Muscle layer of duodenum (tissue), 2 donors: ENCODE measurements around the gene CEP250.

Experiments used
- H3K27ac ChIP-seq: one replicate; pipeline ENCODE4 v1.7.0; 2013; ENCODE audit warnings: mild to moderate bottlenecking, low read length
- H3K27me3 ChIP-seq: one replicate; pipeline ENCODE4 v1.7.0; 2013; ENCODE audit warnings: low read depth, mild to moderate bottlenecking, control low read depth, low read length
- H3K36me3 ChIP-seq, 2 donors: one replicate each; pipeline ENCODE4 v1.7.0; 2013; ENCODE audit warnings: low read length in 2 of 2, control low read depth in 1 of 2, mild to moderate bottlenecking in 1 of 2; ENCODE audit not compliant: insufficient read depth in 2 of 2, control insufficient read depth in 1 of 2
- H3K4me1 ChIP-seq, 2 donors: one replicate each; pipeline ENCODE4 v1.7.0; 2013; ENCODE audit warnings: low read length in 2 of 2, mild to moderate bottlenecking in 2 of 2, control low read depth in 1 of 2, moderate library complexity in 1 of 2; ENCODE audit not compliant: insufficient read depth in 2 of 2, control insufficient read depth in 1 of 2
- H3K4me3 ChIP-seq, 2 donors: one replicate each; pipeline ENCODE4 v1.7.0; 2013; ENCODE audit warnings: low read length in 2 of 2, low read depth in 1 of 2, mild to moderate bottlenecking in 1 of 2
- H3K9me3 ChIP-seq, 2 donors: one replicate each; pipeline ENCODE4 v1.7.0; 2013; ENCODE audit warnings: low read length in 2 of 2, control low read depth in 1 of 2, mild to moderate bottlenecking in 1 of 2; ENCODE audit not compliant: control insufficient read depth in 1 of 2
- donor health status: healthy.

The CEP250 gene

GRCh38 chr20:35473684-35474083 is 18.3 kb downstream of the CEP250 start:
- Histone ChIP-seq H3K4me1 (no peaks in the 10 kb centered on the region), H3K36me3 (peaks cover 55 to 72% of the 10 kb centered on the region in 2 donors), H3K4me3 (no peak overlapping the region), H3K9me3 (no peaks in the 10 kb centered on the region), H3K27me3 (no peaks in the 10 kb centered on the region), H3K27ac (no peak overlapping the region)

- Histone ChIP-seq H3K4me3 (no peak overlapping the region), H3K27me3 (no peaks in the 10 kb centered on the region), H3K4me1 (no peaks in the 10 kb centered on the region), H3K9me3 (no peaks in the 10 kb centered on the region), H3K36me3 (peaks cover 60 to 77% of the 10 kb centered on the region in 2 donors), H3K27ac (no peak overlapping the region)
Measured at GRCh38 chr20:35474303-35474871, 19.0 kb downstream of the CEP250 start.

GRCh38 chr20:35476288-35476687 is 20.9 kb downstream of the CEP250 start:
- Histone ChIP-seq H3K36me3 (peaks cover 70 to 82% of the 10 kb centered on the region in 2 donors), H3K27me3 (no peaks in the 10 kb centered on the region), H3K9me3 (no peaks in the 10 kb centered on the region), H3K4me3 (no peak overlapping the region), H3K27ac (no peak overlapping the region), H3K4me1 (no peaks in the 10 kb centered on the region)

- Histone ChIP-seq H3K27me3 (no peaks in the 10 kb centered on the region), H3K36me3 (peaks cover 48 to 59% of the 10 kb centered on the region in 2 donors), H3K4me1 (no peaks in the 10 kb centered on the region), H3K4me3 (no peak overlapping the region), H3K27ac (no peak overlapping the region), H3K9me3 (no peaks in the 10 kb centered on the region)
Measured at GRCh38 chr20:35478804-35479472, 23.5 kb downstream of the CEP250 start.

GRCh38 chr20:35479798-35480197 is 24.4 kb downstream of the CEP250 start:
- peaks cover 40 to 61% of the 10 kb centered on the region in 2 donors for H3K36me3 ChIP-seq
- H3K4me1 ChIP-seq, result no peaks in the 10 kb centered on the region
- H3K9me3 ChIP-seq, result no peaks in the 10 kb centered on the region
- no peak overlapping the region for H3K27ac ChIP-seq
- no peak overlapping the region for H3K4me3 ChIP-seq
- H3K27me3 ChIP-seq, result no peaks in the 10 kb centered on the region

- Histone ChIP-seq H3K36me3 (peaks cover 5 to 50% of the 10 kb centered on the region in 2 donors), H3K9me3 (no peaks in the 10 kb centered on the region), H3K27me3 (no peaks in the 10 kb centered on the region), H3K4me3 (no peak overlapping the region), H3K27ac (no peak overlapping the region), H3K4me1 (no peaks in the 10 kb centered on the region)
Measured at GRCh38 chr20:35487479-35487878, 32.1 kb downstream of the CEP250 start.

- H3K27ac ChIP-seq, result no peak overlapping the region
- H3K36me3 ChIP-seq, result peaks cover 21 to 60% of the 10 kb centered on the region in 2 donors
- H3K27me3 ChIP-seq, result no peaks in the 10 kb centered on the region
- H3K4me3 ChIP-seq, result no peak overlapping the region
- no peaks in the 10 kb centered on the region for H3K4me1 ChIP-seq
- no peaks in the 10 kb centered on the region for H3K9me3 ChIP-seq
Measured at GRCh38 chr20:35489717-35490116, 34.3 kb downstream of the CEP250 start.

GRCh38 chr20:35490736-35491181 is 35.4 kb downstream of the CEP250 start:
- Histone ChIP-seq H3K4me3 (peak overlapping the region; percentile 36 to 60), H3K36me3 (peaks cover 30 to 63% of the 10 kb centered on the region in 2 donors), H3K27me3 (no peaks in the 10 kb centered on the region), H3K9me3 (no peaks in the 10 kb centered on the region), H3K27ac (peak overlapping the region; percentile 47), H3K4me1 (no peaks in the 10 kb centered on the region)

- peaks cover 0 to 2% of the 10 kb centered on the region in 2 donors for H3K4me1 ChIP-seq
- peaks cover 40 to 64% of the 10 kb centered on the region in 2 donors for H3K36me3 ChIP-seq
- H3K27ac ChIP-seq, result no peak overlapping the region
- no peaks in the 10 kb centered on the region for H3K9me3 ChIP-seq
- no peaks in the 10 kb centered on the region for H3K27me3 ChIP-seq
- no peak overlapping the region for H3K4me3 ChIP-seq
Measured at GRCh38 chr20:35491823-35492222, 36.4 kb downstream of the CEP250 start.

GRCh38 chr20:35492352-35492751 is 37.0 kb downstream of the CEP250 start:
- H3K27ac ChIP-seq, result no peak overlapping the region
- no peaks in the 10 kb centered on the region for H3K9me3 ChIP-seq
- H3K27me3 ChIP-seq, result no peaks in the 10 kb centered on the region
- H3K4me3 ChIP-seq, result no peak overlapping the region
- H3K4me1 ChIP-seq, result peaks cover 0 to 8% of the 10 kb centered on the region in 2 donors
- H3K36me3 ChIP-seq, result peaks cover 42 to 64% of the 10 kb centered on the region in 2 donors

GRCh38 chr20:35496481-35496880 is 41.1 kb downstream of the CEP250 start:
- peaks cover 64 to 73% of the 10 kb centered on the region in 2 donors for H3K36me3 ChIP-seq
- H3K4me3 ChIP-seq, result no peak overlapping the region
- no peak overlapping the region for H3K27ac ChIP-seq

More at GRCh38 chr20:35496481-35496880, 41.1 kb downstream of the CEP250 start:
- Histone ChIP-seq H3K4me1 (peaks cover 0 to 8% of the 10 kb centered on the region in 2 donors), H3K27me3 (no peaks in the 10 kb centered on the region), H3K9me3 (no peaks in the 10 kb centered on the region)
